ENCODE data around the gene C3orf18.

DNA sequence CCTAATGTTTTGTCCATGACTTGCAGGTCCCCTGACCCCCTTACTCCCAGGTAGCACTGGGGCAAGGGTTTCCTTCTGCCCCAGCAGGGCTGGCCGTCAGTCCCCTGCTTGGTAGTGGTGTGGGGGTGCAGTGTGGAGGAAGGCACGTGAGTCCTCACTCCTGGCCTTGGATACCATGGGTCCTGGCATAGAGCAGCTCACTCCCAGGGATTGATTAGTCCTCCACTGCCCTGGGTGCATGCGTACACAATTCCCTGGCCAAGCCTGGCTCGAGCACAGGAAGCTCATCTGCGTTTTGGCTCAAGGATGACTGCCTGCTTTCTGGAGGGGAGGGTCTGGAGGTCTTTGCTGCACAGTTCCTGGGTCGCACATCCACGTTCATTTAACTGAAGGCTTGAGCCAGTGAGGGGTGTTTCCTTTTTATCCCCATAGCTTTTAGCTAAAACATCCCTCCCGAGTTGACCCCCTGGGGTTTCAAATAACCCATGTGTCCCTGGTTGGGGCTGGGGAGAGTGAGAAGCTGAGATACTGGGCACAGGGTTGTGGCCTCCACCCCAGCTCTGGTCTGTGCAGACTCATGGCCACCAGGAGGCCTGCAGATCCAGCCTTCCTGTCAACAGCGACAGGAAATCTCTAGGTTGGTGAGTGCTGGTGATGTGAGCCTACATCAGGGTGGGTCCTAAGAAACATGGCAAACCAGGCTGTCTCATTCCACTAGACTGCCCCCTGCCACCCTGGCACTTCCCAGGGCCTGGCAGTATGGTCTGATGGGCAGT lies 13.3 kb upstream of the C3orf18 start:
- TF ChIP-seq SMC3 (IDR thresholded peaks at IDR 0.05; ENCODE audit: low read depth, low read length) (no peak), SIN3A (IDR thresholded peaks at IDR 0.05; ENCODE audit: borderline replicate concordance, low read depth, low read length) (no peak), TCF12 (IDR thresholded peaks at IDR 0.05) (no peak), PBX3 (IDR thresholded peaks at IDR 0.05) (no peak)
- TF ChIP-seq, protein P1, sequence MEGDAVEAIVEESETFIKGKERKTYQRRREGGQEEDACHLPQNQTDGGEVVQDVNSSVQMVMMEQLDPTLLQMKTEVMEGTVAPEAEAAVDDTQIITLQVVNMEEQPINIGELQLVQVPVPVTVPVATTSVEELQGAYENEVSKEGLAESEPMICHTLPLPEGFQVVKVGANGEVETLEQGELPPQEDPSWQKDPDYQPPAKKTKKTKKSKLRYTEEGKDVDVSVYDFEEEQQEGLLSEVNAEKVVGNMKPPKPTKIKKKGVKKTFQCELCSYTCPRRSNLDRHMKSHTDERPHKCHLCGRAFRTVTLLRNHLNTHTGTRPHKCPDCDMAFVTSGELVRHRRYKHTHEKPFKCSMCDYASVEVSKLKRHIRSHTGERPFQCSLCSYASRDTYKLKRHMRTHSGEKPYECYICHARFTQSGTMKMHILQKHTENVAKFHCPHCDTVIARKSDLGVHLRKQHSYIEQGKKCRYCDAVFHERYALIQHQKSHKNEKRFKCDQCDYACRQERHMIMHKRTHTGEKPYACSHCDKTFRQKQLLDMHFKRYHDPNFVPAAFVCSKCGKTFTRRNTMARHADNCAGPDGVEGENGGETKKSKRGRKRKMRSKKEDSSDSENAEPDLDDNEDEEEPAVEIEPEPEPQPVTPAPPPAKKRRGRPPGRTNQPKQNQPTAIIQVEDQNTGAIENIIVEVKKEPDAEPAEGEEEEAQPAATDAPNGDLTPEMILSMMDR (IDR thresholded peaks at IDR 0.05): no peak
